ENCODE data around the gene BRI3BP.

- TF ChIP-seq CTCF (IDR thresholded peaks at IDR 0.05) (no peak), POLR2A (IDR thresholded peaks at IDR 0.05) (no peak)
These were observed 72.6 kb downstream of the BRI3BP start for GRCh38 chr12:125065919-125066570.
